ENCODE results near the gene FABP6.

Gene FABP6

DNA sequence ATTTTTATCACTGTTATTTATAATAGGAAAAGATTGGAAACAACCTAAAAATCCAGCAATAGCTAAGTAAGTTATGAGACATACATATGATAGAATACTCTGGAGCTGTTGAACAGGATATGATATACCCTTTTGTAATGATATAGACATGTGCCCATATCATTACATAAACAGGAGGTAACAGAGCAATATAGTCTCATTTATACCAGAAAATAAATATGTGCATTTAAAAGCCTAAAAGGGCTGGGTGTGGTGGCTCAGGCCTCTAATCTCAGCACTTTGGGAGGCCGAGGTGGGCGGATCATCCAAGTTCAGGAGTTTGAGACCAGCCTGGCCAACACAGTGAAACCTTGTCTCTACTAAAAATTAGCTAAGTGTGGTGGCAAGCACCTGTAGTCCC is 2.3 kb upstream of the FABP6 start:
- Histone ChIP-seq H3K4me3 (ENCODE audit: low read length) (no peak overlapping the region), H3K18ac (ENCODE audit: low read length) (no peak overlapping the region), H2AK5ac (ENCODE audit: low read length) (no peak overlapping the region), H3K36me3 (ENCODE audit: control insufficient read depth, insufficient read depth, low read length) (no peaks in the 10 kb centered on the region), H3K27ac (ENCODE audit: low read depth, low read length) (no peak overlapping the region), H3K23ac (ENCODE audit: low read length) (no peak overlapping the region), H4K5ac (ENCODE audit: low read length) (no peak overlapping the region), H2BK15ac (replicated peaks; ENCODE audit: low read depth) (no peak overlapping the region), H3K4me2 (ENCODE audit: low read length) (no peak overlapping the region), H3K27me3 (ENCODE audit: insufficient read depth, low read length, poor library complexity) (no peaks in the 10 kb centered on the region), H3K4ac (ENCODE audit: low read depth, low read length) (no peak overlapping the region), H3K4me1 (ENCODE audit: control insufficient read depth, low read depth, low read length) (no peaks in the 10 kb centered on the region), H3K9ac (ENCODE audit: low read length) (no peak overlapping the region), H4K8ac (ENCODE audit: low read depth, low read length) (no peak overlapping the region), H2BK5ac (ENCODE audit: low read length) (no peak overlapping the region), H3K79me1 (ENCODE audit: low read length) (no peaks in the 10 kb centered on the region), H3K56ac (ENCODE audit: low read length) (no peak overlapping the region), H2BK120ac (ENCODE audit: low read depth, low read length) (no peak overlapping the region), H3K79me2 (ENCODE audit: control insufficient read depth, insufficient read depth, low read length) (no peaks in the 10 kb centered on the region)
- no peak for DNase-seq
- no CpG with 5 or more reads among the region's 2 CpGs for WGBS (ENCODE audit: extremely low coverage, insufficient coverage, low lambda C conversion rate)

DNA sequence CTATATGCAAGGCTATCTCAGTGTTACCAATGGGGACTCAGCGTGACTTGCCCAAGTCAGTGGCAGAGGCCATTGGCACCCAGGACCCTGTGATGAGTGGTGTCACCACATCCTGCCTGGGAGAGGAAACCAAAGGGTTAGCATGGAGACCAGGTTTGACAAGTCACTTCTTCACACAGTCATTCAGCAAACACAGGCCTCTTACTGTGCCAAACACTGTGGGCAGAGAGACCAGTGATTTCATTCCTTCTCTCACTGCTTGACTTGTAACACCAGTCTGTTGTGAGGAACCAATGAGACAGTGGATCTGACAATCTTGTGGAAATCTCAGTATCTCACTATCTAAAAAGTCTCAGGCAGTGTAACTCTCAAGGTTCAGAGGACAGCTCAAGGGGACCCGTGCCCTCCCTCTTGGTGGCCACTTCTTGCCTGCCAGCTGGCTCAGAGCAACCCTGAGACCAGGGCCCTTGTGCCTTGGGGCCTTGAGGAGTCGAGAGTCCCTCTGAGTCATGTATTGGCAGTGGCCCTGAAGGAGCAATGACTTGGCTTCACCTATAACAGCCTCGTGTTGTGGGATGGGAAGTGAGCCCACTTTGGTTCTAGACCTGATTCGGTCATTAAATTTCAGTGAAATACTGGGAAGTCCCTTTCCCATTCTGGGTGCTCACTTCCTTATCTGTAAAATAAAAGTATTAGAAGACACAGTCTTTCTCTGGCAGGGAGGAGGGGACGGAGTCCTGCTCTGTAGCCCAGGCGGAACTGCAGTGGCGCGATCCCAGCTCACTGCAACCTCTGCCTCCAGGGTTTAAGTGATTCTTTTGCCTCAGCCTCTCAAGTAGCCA is 1.6 kb downstream of the FABP6 start:
- no peak overlapping the region for H4K5ac ChIP-seq (ENCODE audit: low read length)
- H3K56ac ChIP-seq (ENCODE audit: low read length) = no peak overlapping the region
- H3K9ac ChIP-seq (ENCODE audit: low read length) = no peak overlapping the region
- H3K36me3 ChIP-seq (ENCODE audit: control insufficient read depth, insufficient read depth, low read length) = no peaks in the 10 kb centered on the region
- no peak overlapping the region for H3K4me3 ChIP-seq (ENCODE audit: low read length)
- no peak overlapping the region for H2BK5ac ChIP-seq (ENCODE audit: low read length)
- no peaks in the 10 kb centered on the region for H3K79me1 ChIP-seq (ENCODE audit: low read length)
- WGBS (ENCODE audit: extremely low coverage, insufficient coverage, low lambda C conversion rate) = no CpG with 5 or more reads among the region's 9 CpGs
- no peak overlapping the region for H2BK120ac ChIP-seq (ENCODE audit: low read depth, low read length)
- H3K4me1 ChIP-seq (ENCODE audit: control insufficient read depth, low read depth, low read length) = no peaks in the 10 kb centered on the region
- H3K18ac ChIP-seq (ENCODE audit: low read length) = no peak overlapping the region
- no peak for DNase-seq
- no peak overlapping the region for H3K23ac ChIP-seq (ENCODE audit: low read length)
- no peaks in the 10 kb centered on the region for H3K79me2 ChIP-seq (ENCODE audit: control insufficient read depth, insufficient read depth, low read length)
- H2BK15ac ChIP-seq (replicated peaks; ENCODE audit: low read depth) = no peak overlapping the region
- no peaks in the 10 kb centered on the region for H3K27me3 ChIP-seq (ENCODE audit: insufficient read depth, low read length, poor library complexity)
- H2AK5ac ChIP-seq (ENCODE audit: low read length) = no peak overlapping the region
- H3K4me2 ChIP-seq (ENCODE audit: low read length) = no peak overlapping the region
- H4K8ac ChIP-seq (ENCODE audit: low read depth, low read length) = no peak overlapping the region
- H3K27ac ChIP-seq (ENCODE audit: low read depth, low read length) = no peak overlapping the region
- H3K4ac ChIP-seq (ENCODE audit: low read depth, low read length) = no peak overlapping the region

GRCh38 chr5:160231783-160232342 is 2.6 kb downstream of the FABP6 start:
- Histone ChIP-seq H3K27me3 (ENCODE audit: insufficient read depth, low read length, poor library complexity) (no peaks in the 10 kb centered on the region), H3K9ac (ENCODE audit: low read length) (no peak overlapping the region), H2BK5ac (ENCODE audit: low read length) (no peak overlapping the region), H3K18ac (ENCODE audit: low read length) (no peak overlapping the region), H3K4me1 (ENCODE audit: control insufficient read depth, low read depth, low read length) (no peaks in the 10 kb centered on the region), H3K27ac (ENCODE audit: low read depth, low read length) (no peak overlapping the region), H3K4me3 (ENCODE audit: low read length) (no peak overlapping the region), H2BK120ac (ENCODE audit: low read depth, low read length) (no peak overlapping the region), H3K79me2 (ENCODE audit: control insufficient read depth, insufficient read depth, low read length) (no peaks in the 10 kb centered on the region), H4K8ac (ENCODE audit: low read depth, low read length) (no peak overlapping the region), H3K4me2 (ENCODE audit: low read length) (no peak overlapping the region), H2AK5ac (ENCODE audit: low read length) (no peak overlapping the region), H3K36me3 (ENCODE audit: control insufficient read depth, insufficient read depth, low read length) (no peaks in the 10 kb centered on the region), H4K5ac (ENCODE audit: low read length) (no peak overlapping the region), H3K4ac (ENCODE audit: low read depth, low read length) (no peak overlapping the region), H3K23ac (ENCODE audit: low read length) (no peak overlapping the region), H2BK15ac (replicated peaks; ENCODE audit: low read depth) (no peak overlapping the region), H3K56ac (ENCODE audit: low read length) (no peak overlapping the region), H3K79me1 (ENCODE audit: low read length) (no peaks in the 10 kb centered on the region)
- no peak for DNase-seq
- no CpG with 5 or more reads among the region's 10 CpGs for WGBS (ENCODE audit: extremely low coverage, insufficient coverage, low lambda C conversion rate)

DNA sequence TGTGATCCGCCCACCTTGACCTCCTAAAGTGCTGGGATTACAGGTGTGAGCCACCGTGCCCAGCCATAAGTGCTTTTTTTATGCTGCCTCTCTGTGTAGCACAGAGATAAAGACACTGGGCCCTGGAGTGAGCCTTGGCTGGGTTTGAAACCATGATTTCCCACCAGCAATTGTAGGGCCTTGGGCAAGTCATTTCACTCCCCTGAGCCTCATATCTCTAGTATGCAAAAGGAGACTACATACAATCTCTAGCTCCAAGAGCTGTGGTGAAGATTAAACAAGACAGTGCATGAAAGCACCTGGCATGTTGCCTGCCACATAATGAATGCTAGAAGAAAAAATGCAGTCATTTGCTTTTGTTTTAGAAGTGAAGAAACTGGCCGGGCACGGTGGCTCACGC is 3.9 kb downstream of the FABP6 start:
- WGBS (ENCODE audit: extremely low coverage, insufficient coverage, low lambda C conversion rate) = no CpG with 5 or more reads among the region's 5 CpGs

DNA sequence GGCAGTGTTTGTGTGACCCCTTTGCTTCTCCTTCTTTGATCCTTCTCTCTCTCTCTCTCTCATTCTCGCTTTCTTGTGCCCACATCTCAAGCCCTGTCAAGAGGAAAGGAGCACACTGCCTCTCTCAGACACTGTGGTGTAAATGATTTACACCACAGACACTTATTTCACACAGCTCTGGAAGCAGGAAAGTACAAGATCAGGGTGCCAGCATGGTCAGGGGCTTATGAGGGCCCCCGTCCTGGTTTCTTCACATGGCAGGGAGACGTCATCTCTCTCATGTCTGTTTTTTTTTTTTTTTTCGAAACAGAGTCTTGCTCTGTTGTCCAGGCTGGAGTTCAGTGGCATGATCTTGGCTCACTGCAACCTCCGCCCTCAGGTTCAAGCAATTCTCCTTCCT is 6.4 kb downstream of the FABP6 start:
- H3K36me3 ChIP-seq (ENCODE audit: control insufficient read depth, insufficient read depth, low read length) = no peaks in the 10 kb centered on the region
- H3K4me1 ChIP-seq (ENCODE audit: control insufficient read depth, low read depth, low read length) = no peaks in the 10 kb centered on the region
- no peak for DNase-seq
- no peak overlapping the region for H3K4ac ChIP-seq (ENCODE audit: low read depth, low read length)
- H2AK5ac ChIP-seq (ENCODE audit: low read length) = no peak overlapping the region
- H3K9ac ChIP-seq (ENCODE audit: low read length) = no peak overlapping the region
- no peaks in the 10 kb centered on the region for H3K79me2 ChIP-seq (ENCODE audit: control insufficient read depth, insufficient read depth, low read length)
- no CpG with 5 or more reads among the region's 5 CpGs for WGBS (ENCODE audit: extremely low coverage, insufficient coverage, low lambda C conversion rate)
- no peak overlapping the region for H2BK120ac ChIP-seq (ENCODE audit: low read depth, low read length)
- no peak overlapping the region for H3K4me3 ChIP-seq (ENCODE audit: low read length)
- no peak overlapping the region for H2BK15ac ChIP-seq (replicated peaks; ENCODE audit: low read depth)
- no peak overlapping the region for H3K18ac ChIP-seq (ENCODE audit: low read length)
- H2BK5ac ChIP-seq (ENCODE audit: low read length) = no peak overlapping the region
- H3K23ac ChIP-seq (ENCODE audit: low read length) = no peak overlapping the region
- no peak overlapping the region for H3K4me2 ChIP-seq (ENCODE audit: low read length)
- no peak overlapping the region for H4K5ac ChIP-seq (ENCODE audit: low read length)
- H3K79me1 ChIP-seq (ENCODE audit: low read length) = no peaks in the 10 kb centered on the region
- no peak overlapping the region for H3K56ac ChIP-seq (ENCODE audit: low read length)
- H3K27me3 ChIP-seq (ENCODE audit: insufficient read depth, low read length, poor library complexity) = no peaks in the 10 kb centered on the region
- H3K27ac ChIP-seq (ENCODE audit: low read depth, low read length) = no peak overlapping the region
- no peak overlapping the region for H4K8ac ChIP-seq (ENCODE audit: low read depth, low read length)

More for the DNA sequence above, 3.9 kb downstream of the FABP6 start:
- Histone ChIP-seq H4K5ac (ENCODE audit: low read length) (no peak overlapping the region), H4K8ac (ENCODE audit: low read depth, low read length) (no peak overlapping the region), H2BK15ac (replicated peaks; ENCODE audit: low read depth) (no peak overlapping the region), H3K56ac (ENCODE audit: low read length) (no peak overlapping the region), H3K4ac (ENCODE audit: low read depth, low read length) (no peak overlapping the region), H3K4me3 (ENCODE audit: low read length) (no peak overlapping the region), H3K4me2 (ENCODE audit: low read length) (no peak overlapping the region), H2AK5ac (ENCODE audit: low read length) (no peak overlapping the region), H3K79me2 (ENCODE audit: control insufficient read depth, insufficient read depth, low read length) (no peaks in the 10 kb centered on the region), H3K9ac (ENCODE audit: low read length) (no peak overlapping the region), H2BK120ac (ENCODE audit: low read depth, low read length) (no peak overlapping the region), H3K27me3 (ENCODE audit: insufficient read depth, low read length, poor library complexity) (no peaks in the 10 kb centered on the region), H3K18ac (ENCODE audit: low read length) (no peak overlapping the region), H3K79me1 (ENCODE audit: low read length) (no peaks in the 10 kb centered on the region), H3K36me3 (ENCODE audit: control insufficient read depth, insufficient read depth, low read length) (no peaks in the 10 kb centered on the region), H3K27ac (ENCODE audit: low read depth, low read length) (no peak overlapping the region), H3K23ac (ENCODE audit: low read length) (no peak overlapping the region), H3K4me1 (ENCODE audit: control insufficient read depth, low read depth, low read length) (no peaks in the 10 kb centered on the region), H2BK5ac (ENCODE audit: low read length) (no peak overlapping the region)
- no peak for DNase-seq

Measured in mesendoderm (in vitro differentiated cells).